IMR-90 (cell line): Measurements from ENCODE around the gene ADAMTS17. TPM values are rescaled to one million over a fixed set of nuclear protein-coding genes. Genes with fewer than 3 reads are reported as not detected.

Source experiments
- ATAC-seq: fragments of 200-7000 bp; cut with Tn5 transposase; 2 replicates; pipeline ENCODE4 v1.9.1; 2020; ENCODE audit warnings: low read depth, mild to moderate bottlenecking, moderate library complexity
- BruUV-seq: library from RNA; stranded (reverse); fragments of 400-500 nt; replicated peaks from 2 replicates; lab custom pipeline; 2021; lab: Mats Ljungman, UMichigan
- CTCF ChIA-PET: fragments of 300-600 bp; formaldehyde crosslinking; extraction: SDS; loops from one replicate; lab custom pipeline; 2021; ENCODE audit warnings: antibody characterized with exemption; lab: Yijun Ruan, JAX
- POLR2A ChIA-PET: fragments of 300-600 bp; sonication (Branson Sonifier 250); formaldehyde crosslinking; loops from one replicate; lab custom pipeline; 2022; ENCODE audit warnings: antibody characterized with exemption; ENCODE audit not compliant: unreplicated experiment; lab: Charles Lee
- DNase-seq: peaks from one replicate; pipeline ENCODE4 v3.0.0; 2013
- H2AFZ ChIP-seq: replicated peaks from 2 replicates; pipeline ENCODE3; 2013; ENCODE audit warnings: low read length, mild to moderate bottlenecking; ENCODE audit not compliant: poor library complexity
- H2AK5ac ChIP-seq: 2 replicates; pipeline ENCODE4 v1.6.1; 2013; ENCODE audit warnings: low read depth, low read length, inconsistent platforms
- H2AK9ac ChIP-seq: replicated peaks from 2 replicates; pipeline ENCODE3; 2013; ENCODE audit warnings: mild to moderate bottlenecking, low read depth, low read length, moderate library complexity; ENCODE audit not compliant: poor library complexity
- H2BK120ac ChIP-seq: 2 replicates; pipeline ENCODE4 v1.6.1; 2013; ENCODE audit warnings: low read depth, low read length, inconsistent platforms
- H2BK15ac ChIP-seq: 3 replicates; pipeline ENCODE4 v1.6.1; 2013; ENCODE audit warnings: low read depth, low read length, inconsistent platforms
- H2BK20ac ChIP-seq: 2 replicates; pipeline ENCODE4 v1.6.1; 2013; ENCODE audit warnings: low read depth, mild to moderate bottlenecking, inconsistent platforms, low read length, moderate library complexity
- H2BK5ac ChIP-seq: 2 replicates; pipeline ENCODE4 v1.6.1; 2013; ENCODE audit warnings: mild to moderate bottlenecking, low read depth, low read length, inconsistent platforms; ENCODE audit not compliant: poor library complexity, severe bottlenecking
- H3K14ac ChIP-seq: replicated peaks from 2 replicates; pipeline ENCODE4 v1.6.1; 2013; ENCODE audit warnings: low read depth, low read length, inconsistent platforms
- H3K18ac ChIP-seq: 2 replicates; pipeline ENCODE4 v1.6.1; 2013; ENCODE audit warnings: low read depth, low read length, control low read depth
- H3K23ac ChIP-seq: 2 replicates; pipeline ENCODE4 v1.6.1; 2013; ENCODE audit warnings: low read depth, low read length, inconsistent platforms
- H3K27ac ChIP-seq: 2 replicates; pipeline ENCODE4 v1.5.1; 2013; ENCODE audit warnings: mild to moderate bottlenecking, control low read depth, low read length; ENCODE audit not compliant: insufficient read depth
- H3K27me3 ChIP-seq: 2 replicates; pipeline ENCODE4 v1.6.1; 2013; ENCODE audit warnings: low read length; ENCODE audit not compliant: control insufficient read depth, insufficient read depth
- H3K36me3 ChIP-seq: 2 replicates; pipeline ENCODE4 v1.6.1; 2013; ENCODE audit warnings: low read length, mixed read lengths; ENCODE audit not compliant: control insufficient read depth, insufficient read depth
- H3K4ac ChIP-seq: 2 replicates; pipeline ENCODE4 v1.6.1; 2013; ENCODE audit warnings: low read depth, low read length, inconsistent platforms
- H3K4me1 ChIP-seq: 2 replicates; pipeline ENCODE4 v1.6.1; 2013; ENCODE audit warnings: low read length, mixed read lengths; ENCODE audit not compliant: control insufficient read depth, insufficient read depth
- H3K4me2 ChIP-seq: 2 replicates; pipeline ENCODE4 v1.6.1; 2013; ENCODE audit warnings: low read depth, mild to moderate bottlenecking, control low read depth, low read length, moderate library complexity
- H3K4me3 ChIP-seq: 2 replicates; pipeline ENCODE4 v1.5.1; 2013; ENCODE audit warnings: low read depth, mild to moderate bottlenecking, control low read depth, low read length, moderate library complexity; ENCODE audit not compliant: insufficient read depth
- H3K56ac ChIP-seq: 2 replicates; pipeline ENCODE4 v1.6.1; 2013; ENCODE audit warnings: low read length, inconsistent platforms; ENCODE audit not compliant: insufficient read depth; ENCODE audit errors: extremely low read depth
- H3K79me1 ChIP-seq, 2 experiments: 2 replicates each; pipeline ENCODE4 v1.6.1; 2013; ENCODE audit warnings: low read length in 2 of 2, inconsistent platforms in 1 of 2, low read depth in 1 of 2
- H3K9ac ChIP-seq: 2 replicates; pipeline ENCODE4 v1.6.1; 2013; ENCODE audit warnings: low read depth, low read length, control low read depth
- H3K9me1 ChIP-seq: 2 replicates; pipeline ENCODE4 v1.6.1; 2013; ENCODE audit warnings: low read length, inconsistent platforms; ENCODE audit not compliant: insufficient read depth
- H3K9me3 ChIP-seq: 2 replicates; pipeline ENCODE4 v1.6.1; 2013; ENCODE audit warnings: low read length; ENCODE audit not compliant: control insufficient read depth, insufficient read depth
- H4K20me1 ChIP-seq: 2 replicates; pipeline ENCODE4 v1.6.1; 2013; ENCODE audit warnings: low read length, inconsistent platforms; ENCODE audit not compliant: insufficient read depth
- H4K5ac ChIP-seq: 2 replicates; pipeline ENCODE4 v1.6.1; 2013; ENCODE audit warnings: mild to moderate bottlenecking, low read depth, low read length, control low read depth
- H4K8ac ChIP-seq, 2 experiments: 2 replicates each; pipeline ENCODE4 v1.6.1; 2013; ENCODE audit warnings: low read depth in 2 of 2, low read length in 2 of 2, control low read depth in 1 of 2, inconsistent platforms in 1 of 2
- H4K91ac ChIP-seq: 2 replicates; pipeline ENCODE4 v1.6.1; 2013; ENCODE audit warnings: low read depth, low read length, inconsistent platforms; ENCODE audit not compliant: insufficient read depth
- BHLHE40 ChIP-seq: fragments of 150-350 bp; IDR thresholded peaks from 2 replicates; pipeline ENCODE4 v1.6.1; 2016; ENCODE audit warnings: mild to moderate bottlenecking, low read depth, low read length
- CEBPB ChIP-seq: IDR thresholded peaks from 2 replicates; pipeline ENCODE4 v1.6.1; 2012; ENCODE audit warnings: low read depth, low read length, improper control_type of control experiment
- FOS ChIP-seq: fragments of 150-350 bp; IDR thresholded peaks from 2 replicates; pipeline ENCODE4 v1.6.1; 2016; ENCODE audit warnings: low read depth, low read length
- MAZ ChIP-seq: IDR thresholded peaks from 2 replicates; pipeline ENCODE4 v1.6.1; 2012; ENCODE audit warnings: low read depth, mild to moderate bottlenecking, low read length, improper control_type of control experiment, moderate library complexity, borderline replicate concordance
- MXI1 ChIP-seq: IDR thresholded peaks from 2 replicates; pipeline ENCODE4 v1.6.1; 2012; ENCODE audit warnings: low read depth, mild to moderate bottlenecking, low read length, moderate library complexity, borderline replicate concordance
- NFE2L2 ChIP-seq: fragments of 150-350 bp; IDR thresholded peaks from 2 replicates; pipeline ENCODE4 v1.6.1; 2016; ENCODE audit warnings: low read depth, mild to moderate bottlenecking, low read length
- POLR2A ChIP-seq: IDR thresholded peaks from 2 replicates; pipeline ENCODE4 v1.6.1; 2012; ENCODE audit warnings: mild to moderate bottlenecking, low read depth, low read length
- RCOR1 ChIP-seq: IDR thresholded peaks from 2 replicates; pipeline ENCODE4 v1.6.1; 2012; ENCODE audit warnings: mild to moderate bottlenecking, low read length, improper control_type of control experiment; ENCODE audit not compliant: insufficient replicate concordance
- SMC3 ChIP-seq: fragments of 150-350 bp; IDR thresholded peaks from 2 replicates; pipeline ENCODE4 v1.6.1; 2016; ENCODE audit warnings: low read depth, mild to moderate bottlenecking, antibody characterized with exemption, low read length, moderate library complexity
- WGBS, 2 experiments: methylation state at CpG; one replicate each; pipeline versions ENCODE4 v1.1.5 to v1.1.7; 2013; ENCODE audit warnings: missing lambda C conversion rate in 2 of 2; ENCODE audit not compliant: insufficient read length in 1 of 2; ENCODE audit errors: extremely low coverage in 2 of 2; 5-methylcytosine and 5-hydroxymethylcytosine counted together
- dilution Hi-C: fragments of 300-500 bp; cut with HindIII; formaldehyde crosslinking; loops from one replicate; pipeline ENCODE4 v1.14.3; 2018; ENCODE audit warnings: low sequenced_read_pairs; ENCODE audit not compliant: unreplicated experiment
- in situ Hi-C: fragments of 300-500 bp; cut with MboI; formaldehyde crosslinking; loops from 3 replicates; pipeline ENCODE4 v1.14.3; 2019; ENCODE audit warnings: low sequenced_read_pairs, inconsistent platforms, mixed read lengths
- intact Hi-C: fragments of 100-400 bp; cut with micrococcal nuclease; formaldehyde crosslinking; loops from 2 replicates; pipeline ENCODE4 v1.10.0; 2022
- polyA plus RNA-seq, 3 experiments: library from polyadenylated mRNA; depleted of rRNA; stranded (reverse); fragments of >200 nt; gene quantifications; 2 replicates each; pipeline ENCODE4 v1.2.3, GENCODE V29; 2012; ENCODE audit warnings: low replicate concordance in 1 of 3
- total RNA-seq: library from RNA; depleted of rRNA; stranded (reverse); fragments of >200 nt; gene quantifications from 2 replicates; pipeline ENCODE4 v1.2.3, GENCODE V29; 2012
- TF ChIP-seq, protein P1 (sequence below): fragments of 150-350 bp; IDR thresholded peaks from 2 replicates; pipeline ENCODE4 v1.6.1; 2016; ENCODE audit warnings: low read depth, mild to moderate bottlenecking, low read length, moderate library complexity, borderline replicate concordance
- TF ChIP-seq, protein P2 (sequence below): fragments of 150-350 bp; IDR thresholded peaks from 2 replicates; pipeline ENCODE4 v1.6.1; 2017; ENCODE audit warnings: mild to moderate bottlenecking, antibody characterized with exemption, low read length, low read depth

The ADAMTS17 gene
- total and polyA plus RNA-seq, 2 of the 4 experiments (the other 2 are of a cell fraction): 0.03 TPM; not detected in 1

DNA sequence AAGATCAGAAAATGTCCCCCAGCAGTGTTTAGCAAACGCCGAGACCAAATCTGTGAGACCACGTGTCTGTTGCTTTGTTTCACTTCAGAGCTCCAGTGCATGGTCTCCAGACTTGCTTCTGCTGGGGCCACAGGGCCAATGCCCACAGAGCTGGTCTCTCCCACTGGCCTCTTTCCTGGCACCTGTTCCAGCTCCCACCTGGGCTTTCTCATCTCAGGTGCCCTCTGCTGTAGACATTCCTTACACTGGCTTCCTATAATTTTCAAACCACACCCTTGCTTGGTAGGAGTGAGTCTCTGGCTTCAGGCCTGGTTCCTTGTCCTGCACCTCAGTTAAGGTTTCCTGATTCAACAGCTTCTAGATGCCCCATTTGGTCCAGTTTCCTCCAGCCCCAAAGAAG lies 243.1 kb downstream of the ADAMTS17 start:
- Histone ChIP-seq H4K91ac (no peak overlapping the region), H3K23ac (no peak overlapping the region), H2BK20ac (no peak overlapping the region), H2BK15ac (no peak overlapping the region), H4K5ac (no peak overlapping the region), H3K14ac (no peak overlapping the region), H3K4me3 (no peak overlapping the region), H3K18ac (no peak overlapping the region), H4K8ac (no peak overlapping the region), H3K56ac (no peak overlapping the region), H3K9ac (no peak overlapping the region), H3K9me1 (peaks cover 19% of the 10 kb centered on the region), H2AK9ac (no peak overlapping the region), H3K4me2 (no peak overlapping the region), H2BK5ac (no peak overlapping the region), H3K79me1 (no peaks in the 10 kb centered on the region), H2AFZ (no peak overlapping the region), H2AK5ac (no peak overlapping the region), H3K9me3 (peaks cover 3% of the 10 kb centered on the region; the same call in 1 of the 2 replicates), H3K4me1 (peaks cover 8% of the 10 kb centered on the region), H3K36me3 (no peaks in the 10 kb centered on the region), H4K20me1 (no peaks in the 10 kb centered on the region), H3K27me3 (no peaks in the 10 kb centered on the region), H2BK120ac (no peak overlapping the region), H3K27ac (no peak overlapping the region), H3K4ac (no peak overlapping the region)
- intact Hi-C loops (no loop called here), dilution Hi-C loops (no loop called here), in situ Hi-C loops (no loop called here)
- no TSS peak for BruUV-seq
- CTCF ChIA-PET: no interaction called here
- POLR2A ChIA-PET: no interaction called here
- TF ChIP-seq, protein P1, sequence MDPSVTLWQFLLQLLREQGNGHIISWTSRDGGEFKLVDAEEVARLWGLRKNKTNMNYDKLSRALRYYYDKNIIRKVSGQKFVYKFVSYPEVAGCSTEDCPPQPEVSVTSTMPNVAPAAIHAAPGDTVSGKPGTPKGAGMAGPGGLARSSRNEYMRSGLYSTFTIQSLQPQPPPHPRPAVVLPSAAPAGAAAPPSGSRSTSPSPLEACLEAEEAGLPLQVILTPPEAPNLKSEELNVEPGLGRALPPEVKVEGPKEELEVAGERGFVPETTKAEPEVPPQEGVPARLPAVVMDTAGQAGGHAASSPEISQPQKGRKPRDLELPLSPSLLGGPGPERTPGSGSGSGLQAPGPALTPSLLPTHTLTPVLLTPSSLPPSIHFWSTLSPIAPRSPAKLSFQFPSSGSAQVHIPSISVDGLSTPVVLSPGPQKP: no peak
- TF ChIP-seq RCOR1 (no peak), CEBPB (no peak), MXI1 (no peak), POLR2A (no peak), FOS (no peak), BHLHE40 (no peak), NFE2L2 (no peak), SMC3 (no peak), MAZ (no peak)
- TF ChIP-seq, protein P2, sequence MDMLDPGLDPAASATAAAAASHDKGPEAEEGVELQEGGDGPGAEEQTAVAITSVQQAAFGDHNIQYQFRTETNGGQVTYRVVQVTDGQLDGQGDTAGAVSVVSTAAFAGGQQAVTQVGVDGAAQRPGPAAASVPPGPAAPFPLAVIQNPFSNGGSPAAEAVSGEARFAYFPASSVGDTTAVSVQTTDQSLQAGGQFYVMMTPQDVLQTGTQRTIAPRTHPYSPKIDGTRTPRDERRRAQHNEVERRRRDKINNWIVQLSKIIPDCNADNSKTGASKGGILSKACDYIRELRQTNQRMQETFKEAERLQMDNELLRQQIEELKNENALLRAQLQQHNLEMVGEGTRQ: no peak
- WGBS, 2 experiments: 88% methylated on average over 3 of the region's 3 CpGs; no CpG with 5 or more reads in 1 of the 2 experiments
- DNase-seq: no peak
- ATAC-seq: no peak
